T-cell (primary cell): ENCODE measurements around the gene SPTAN1. TPM values are rescaled to one million over a fixed set of nuclear protein-coding genes. Genes with fewer than 3 reads are reported as not detected.

Experiments
- ATAC-seq, 4 experiments: fragments of 200-7000 bp in 3 of 4; fragments of 150-1000 bp in 1 of 4; cut with Tn5 transposase; replicated peaks in 1 of 4; 1 replicate in 3 of 4; 2 replicates in 1 of 4; pipeline ENCODE4 v1.10.0; 2021; ENCODE audit warnings: moderate library complexity in 3 of 4, mild to moderate bottlenecking in 2 of 4, moderate number of reproducible peaks in 1 of 4
- CTCF ChIA-PET, 2 donors: fragments of 300-600 bp; sonication (Branson Sonifier 250); formaldehyde crosslinking; loops; one replicate each; lab custom pipeline; 2022; ENCODE audit warnings: antibody characterized with exemption in 2 of 2; lab: Charles Lee
- POLR2A ChIA-PET, 2 donors: fragments of 300-600 bp; sonication (Branson Sonifier 250); formaldehyde crosslinking; loops; one replicate each; lab custom pipeline; 2022; ENCODE audit warnings: antibody characterized with exemption in 2 of 2; lab: Charles Lee
- DNase-seq, 35 experiments: peaks; one replicate each; pipeline versions ENCODE4 v3.0.0 to v3.0.0-alpha.2; 2013 to 2023
- H3K27ac ChIP-seq: one replicate; pipeline ENCODE4 v1.5.1; 2013; ENCODE audit warnings: low read length
- H3K27me3 ChIP-seq, 2 experiments: replicated peaks in 1 of 2; 1 replicate in 1 of 2; 2 replicates in 1 of 2; pipeline versions ENCODE4 v1.6.1 to v1.7.0; 2013; ENCODE audit warnings: low read length in 1 of 2, mixed read lengths in 1 of 2; ENCODE audit not compliant: control insufficient read depth in 2 of 2, insufficient read depth in 2 of 2; ENCODE audit errors: extremely low read depth in 1 of 2
- H3K36me3 ChIP-seq, 2 donors: 1 replicate in 1 of 2; 2 replicates in 1 of 2; pipeline versions ENCODE4 v1.6.1 to v1.7.0; 2013; ENCODE audit warnings: low read length in 1 of 2; ENCODE audit not compliant: control insufficient read depth in 2 of 2, insufficient read depth in 1 of 2; ENCODE audit errors: extremely low read depth in 1 of 2
- H3K4me1 ChIP-seq, 2 experiments: 1 replicate in 1 of 2; 2 replicates in 1 of 2; pipeline versions ENCODE4 v1.6.1 to v1.7.0; 2013; ENCODE audit warnings: low read length in 2 of 2, mixed read lengths in 1 of 2; ENCODE audit not compliant: insufficient read depth in 2 of 2, control insufficient read depth in 1 of 2; ENCODE audit errors: extremely low read depth in 1 of 2
- H3K4me3 ChIP-seq, 2 donors: 1 replicate in 1 of 2; 2 replicates in 1 of 2; pipeline versions ENCODE4 v1.5.1 to v1.7.0; 2013; ENCODE audit warnings: mild to moderate bottlenecking in 2 of 2, low read length in 1 of 2, moderate library complexity in 1 of 2; ENCODE audit not compliant: control insufficient read depth in 1 of 2; ENCODE audit errors: extremely low read depth in 1 of 2
- H3K9me3 ChIP-seq: 2 replicates; pipeline ENCODE4 v1.7.0; 2013
- H3K27ac Mint-ChIP-seq, 2 donors: one replicate each; pipeline ENCODE4 v1.8.0; 2020 to 2021; ENCODE audit warnings: mild to moderate bottlenecking in 2 of 2, mixed read lengths in 2 of 2
- H3K27me3 Mint-ChIP-seq, 2 donors: one replicate each; pipeline ENCODE4 v1.8.0; 2021 to 2022; ENCODE audit warnings: mixed read lengths in 2 of 2
- H3K36me3 Mint-ChIP-seq: one replicate; pipeline ENCODE4 v1.8.0; 2021; ENCODE audit warnings: mixed read lengths
- H3K4me1 Mint-ChIP-seq, 3 donors: one replicate each; pipeline ENCODE4 v1.8.0; 2020 to 2022; ENCODE audit warnings: mixed read lengths in 3 of 3, mild to moderate bottlenecking in 1 of 3
- H3K4me3 Mint-ChIP-seq, 3 donors: one replicate each; pipeline ENCODE4 v1.8.0; 2020 to 2022; ENCODE audit warnings: mild to moderate bottlenecking in 3 of 3, mixed read lengths in 3 of 3, moderate library complexity in 3 of 3
- H3K9me3 Mint-ChIP-seq, 3 donors: one replicate each; pipeline ENCODE4 v1.8.0; 2020 to 2022; ENCODE audit warnings: mixed read lengths in 3 of 3
- WGBS: methylation state at CpG from one replicate; pipeline ENCODE4 v1.1.5; 2013; ENCODE audit warnings: missing lambda C conversion rate; ENCODE audit not compliant: insufficient coverage; 5-methylcytosine and 5-hydroxymethylcytosine counted together
- total RNA-seq, 35 experiments: library from RNA in 6 of 35; stranded (reverse) in 6 of 35; fragments of 120-200 nt in 1 of 35; gene quantifications; one replicate each; pipeline versions ENCODE4 v1.2.1 to v1.2.4 and lab custom pipeline; 2013 to 2026

Gene SPTAN1
- total RNA-seq, 5 donors from 2014 or later (not counting 1 experiment from before 2014, with no cell fraction given) = 446 to 594 (median 461) TPM

GRCh38 chr9:128595471-128595870, 43.1 kb downstream of the SPTAN1 start:
- DNase-seq (no peak), ATAC-seq (no peak)
- H3K4me3 ChIP-seq = no peak overlapping the region
- Mint-ChIP-seq H3K27me3 (no peaks in the 10 kb centered on the region), H3K4me3 (no peak overlapping the region), H3K36me3 (peaks cover 38% of the 10 kb centered on the region), H3K4me1 (peaks cover 0 to 2% (median 0%) of the 10 kb centered on the region in 3 donors), H3K9me3 (no peaks in the 10 kb centered on the region), H3K27ac (no peak overlapping the region)
- WGBS = 100% methylated on average over 1 of the region's 4 CpGs
- no peak overlapping the region for H3K27ac ChIP-seq
- H3K9me3 ChIP-seq = no peaks in the 10 kb centered on the region
- no peaks in the 10 kb centered on the region for H3K27me3 ChIP-seq
- ChIA-PET CTCF (no interaction called here), POLR2A (interaction anchor here in 1 of 2 donors (0.6 kb wide), 1 partner anchor 42 kb away, joined by 3 read pairs; no protein-coding TSS in a partner anchor)
- H3K4me1 ChIP-seq = no peaks in the 10 kb centered on the region
- peaks cover 20 to 94% of the 10 kb centered on the region in 2 donors for H3K36me3 ChIP-seq

- WGBS = no CpG with 5 or more reads among the region's 4 CpGs
- H3K4me1 ChIP-seq = no peaks in the 10 kb centered on the region
- Mint-ChIP-seq H3K27ac (no peak overlapping the region), H3K4me3 (no peak overlapping the region), H3K36me3 (peaks cover 50% of the 10 kb centered on the region), H3K4me1 (peaks cover 0 to 2% (median 0%) of the 10 kb centered on the region in 3 donors), H3K27me3 (no peaks in the 10 kb centered on the region), H3K9me3 (no peaks in the 10 kb centered on the region)
- peaks cover 14 to 87% of the 10 kb centered on the region in 2 donors for H3K36me3 ChIP-seq
- H3K4me3 ChIP-seq = no peak overlapping the region
- POLR2A ChIA-PET = no interaction called here
- H3K27ac ChIP-seq = no peak overlapping the region
- CTCF ChIA-PET = no interaction called here
- DNase-seq (no peak), ATAC-seq (no peak)
- no peaks in the 10 kb centered on the region for H3K9me3 ChIP-seq
- H3K27me3 ChIP-seq = no peaks in the 10 kb centered on the region
Measured at GRCh38 chr9:128600099-128600498, 47.7 kb downstream of the SPTAN1 start.

- Histone ChIP-seq H3K9me3 (no peaks in the 10 kb centered on the region), H3K4me3 (no peak overlapping the region), H3K4me1 (no peaks in the 10 kb centered on the region), H3K27ac (no peak overlapping the region), H3K27me3 (no peaks in the 10 kb centered on the region), H3K36me3 (peaks cover 11 to 89% of the 10 kb centered on the region in 2 donors)
- 98% methylated on average over 6 of the region's 8 CpGs for WGBS
- POLR2A ChIA-PET = no interaction called here
- H3K27ac Mint-ChIP-seq = no peak overlapping the region
- CTCF ChIA-PET = no interaction called here
- peaks cover 59% of the 10 kb centered on the region for H3K36me3 Mint-ChIP-seq
- no peak for ATAC-seq
- no peaks in the 10 kb centered on the region for H3K27me3 Mint-ChIP-seq
- H3K4me3 Mint-ChIP-seq = no peak overlapping the region
- no peak for DNase-seq
- H3K4me1 Mint-ChIP-seq = peaks cover 0 to 2% (median 0%) of the 10 kb centered on the region in 3 donors
- H3K9me3 Mint-ChIP-seq = no peaks in the 10 kb centered on the region
Measured at GRCh38 chr9:128603697-128604096, 51.3 kb downstream of the SPTAN1 start.

GRCh38 chr9:128607642-128608350, 55.4 kb downstream of the SPTAN1 start:
- H3K27ac ChIP-seq = no peak overlapping the region
- POLR2A ChIA-PET = no interaction called here
- H3K4me1 ChIP-seq = no peaks in the 10 kb centered on the region
- no peaks in the 10 kb centered on the region for H3K9me3 ChIP-seq
- Mint-ChIP-seq H3K27ac (no peak overlapping the region), H3K9me3 (no peaks in the 10 kb centered on the region), H3K27me3 (no peaks in the 10 kb centered on the region), H3K4me3 (no peak overlapping the region), H3K4me1 (no peaks in the 10 kb centered on the region), H3K36me3 (peaks cover 66% of the 10 kb centered on the region)
- peaks cover 19 to 94% of the 10 kb centered on the region in 2 donors for H3K36me3 ChIP-seq
- DNase-seq (no peak), ATAC-seq (no peak)
- 97% methylated on average over 12 of the region's 16 CpGs for WGBS
- no peaks in the 10 kb centered on the region for H3K27me3 ChIP-seq
- H3K4me3 ChIP-seq = no peak overlapping the region
- CTCF ChIA-PET = interaction anchor here in 1 of 2 donors (0.6 kb wide), 1 partner anchor 412 kb away, joined by 3 read pairs; no protein-coding TSS in a partner anchor

- H3K27me3 ChIP-seq = no peaks in the 10 kb centered on the region
- peaks cover 21 to 98% of the 10 kb centered on the region in 2 donors for H3K36me3 ChIP-seq
- Mint-ChIP-seq H3K9me3 (no peaks in the 10 kb centered on the region), H3K4me1 (no peaks in the 10 kb centered on the region), H3K4me3 (no peak overlapping the region), H3K27me3 (no peaks in the 10 kb centered on the region), H3K36me3 (peaks cover 68% of the 10 kb centered on the region), H3K27ac (no peak overlapping the region)
- no peak for DNase-seq
- no peak overlapping the region for H3K27ac ChIP-seq
- ATAC-seq = no peak
- no peaks in the 10 kb centered on the region for H3K4me1 ChIP-seq
- WGBS = no CpG with 5 or more reads among the region's 3 CpGs
- POLR2A ChIA-PET = no interaction called here
- CTCF ChIA-PET = interaction anchor here in 1 of 2 donors (0.6 kb wide), 1 partner anchor 421 kb away, joined by 5 read pairs; no protein-coding TSS in a partner anchor
- H3K9me3 ChIP-seq = no peaks in the 10 kb centered on the region
- H3K4me3 ChIP-seq = no peak overlapping the region
Measured at GRCh38 chr9:128610897-128611296, 58.5 kb downstream of the SPTAN1 start.

- DNase-seq = no peak
- Histone ChIP-seq H3K4me3 (no peak overlapping the region), H3K27ac (no peak overlapping the region), H3K27me3 (no peaks in the 10 kb centered on the region), H3K9me3 (no peaks in the 10 kb centered on the region), H3K36me3 (peaks cover 21 to 100% of the 10 kb centered on the region in 2 donors), H3K4me1 (no peaks in the 10 kb centered on the region)
- H3K36me3 Mint-ChIP-seq = peaks cover 70% of the 10 kb centered on the region
- WGBS = 99% methylated on average over 7 of the region's 12 CpGs
- no peaks in the 10 kb centered on the region for H3K9me3 Mint-ChIP-seq
- no peak overlapping the region for H3K4me3 Mint-ChIP-seq
- no peak for ATAC-seq
- H3K27me3 Mint-ChIP-seq = no peaks in the 10 kb centered on the region
- ChIA-PET CTCF (interaction anchor here in 1 of 2 donors (0.5 kb wide), 1 partner anchor 40 kb away, joined by 3 read pairs; no protein-coding TSS in a partner anchor), POLR2A (no interaction called here)
- no peak overlapping the region for H3K27ac Mint-ChIP-seq
- no peaks in the 10 kb centered on the region for H3K4me1 Mint-ChIP-seq
Measured at GRCh38 chr9:128611600-128612394, 59.4 kb downstream of the SPTAN1 start.
